CD8-positive, alpha-beta memory T cell (primary cell): Measurements from ENCODE around the gene FAM156B. TPM values are rescaled to one million over a fixed set of nuclear protein-coding genes. Genes with fewer than 3 reads are reported as not detected.
"Not testable (repeated sequence)": the region's sequence is repeated elsewhere in the genome, so short reads cannot be mapped to it uniquely, and the experiment has no call there.

ENCODE experiments used
- CTCF ChIA-PET: fragments of 350-600 bp; sonication (Branson Sonifier 250); formaldehyde crosslinking; loops from one replicate; lab custom pipeline; 2021; ENCODE audit warnings: antibody characterized with exemption; lab: Charles Lee
- POLR2A ChIA-PET: fragments of 350-600 bp; sonication (Branson Sonifier 250); formaldehyde crosslinking; loops from one replicate; lab custom pipeline; 2021; ENCODE audit warnings: antibody characterized with exemption; lab: Charles Lee
- DNase-seq, 5 donors: peaks; one replicate each; pipeline versions ENCODE4 v3.0.0 to v3.0.0-alpha.2; 2020 to 2022; ENCODE audit warnings: mixed read lengths in 1 of 5
- H3K27ac ChIP-seq: one replicate; pipeline ENCODE4 v1.7.0; 2013; ENCODE audit warnings: low read depth, mild to moderate bottlenecking, low read length, moderate library complexity
- H3K27me3 ChIP-seq: 2 replicates; pipeline ENCODE4 v1.7.0; 2013; ENCODE audit warnings: low read length, mild to moderate bottlenecking; ENCODE audit not compliant: insufficient read depth, poor library complexity, severe bottlenecking
- H3K36me3 ChIP-seq: 2 replicates; pipeline ENCODE4 v1.7.0; 2013; ENCODE audit warnings: mild to moderate bottlenecking, low read length, moderate library complexity; ENCODE audit not compliant: insufficient read depth
- H3K4me1 ChIP-seq: 2 replicates; pipeline ENCODE4 v1.7.0; 2013; ENCODE audit warnings: mild to moderate bottlenecking, low read length, moderate library complexity; ENCODE audit not compliant: insufficient read depth
- H3K4me3 ChIP-seq: 2 replicates; pipeline ENCODE4 v1.7.0; 2013; ENCODE audit warnings: mild to moderate bottlenecking, low read length
- H3K9me3 ChIP-seq: 2 replicates; pipeline ENCODE4 v1.7.0; 2013; ENCODE audit warnings: mild to moderate bottlenecking, low read length
- H3K27ac Mint-ChIP-seq, 8 donors: one replicate each; pipeline ENCODE4 v1.8.0; 2020 to 2021; ENCODE audit warnings: mixed read lengths in 8 of 8, mild to moderate bottlenecking in 6 of 8, inconsistent platforms in 3 of 8, moderate library complexity in 3 of 8
- H3K27me3 Mint-ChIP-seq, 2 donors: one replicate each; pipeline ENCODE4 v1.8.0; 2020 to 2021; ENCODE audit warnings: mixed read lengths in 2 of 2, mild to moderate bottlenecking in 1 of 2, moderate library complexity in 1 of 2
- H3K36me3 Mint-ChIP-seq, 3 donors: one replicate each; pipeline ENCODE4 v1.8.0; 2020 to 2021; ENCODE audit warnings: mixed read lengths in 3 of 3, inconsistent platforms in 1 of 3, mild to moderate bottlenecking in 1 of 3
- H3K4me1 Mint-ChIP-seq, 3 donors: one replicate each; pipeline ENCODE4 v1.8.0; 2020 to 2021; ENCODE audit warnings: mixed read lengths in 3 of 3, inconsistent platforms in 1 of 3, mild to moderate bottlenecking in 1 of 3
- H3K4me3 Mint-ChIP-seq, 7 donors: one replicate each; pipeline ENCODE4 v1.8.0; 2020 to 2021; ENCODE audit warnings: mixed read lengths in 7 of 7, mild to moderate bottlenecking in 6 of 7, moderate library complexity in 4 of 7, inconsistent platforms in 2 of 7
- H3K9me3 Mint-ChIP-seq, 5 donors: one replicate each; pipeline ENCODE4 v1.8.0; 2020 to 2022; ENCODE audit warnings: mixed read lengths in 5 of 5, mild to moderate bottlenecking in 3 of 5, moderate library complexity in 2 of 5, inconsistent platforms in 1 of 5
- polyA plus RNA-seq: library from polyadenylated mRNA; unstranded; fragments of 300-500 nt; fragmentation: Illumina TruSeq; gene quantifications from one replicate; pipeline ENCODE4 v1.2.3, GENCODE V29; 2021
- total RNA-seq, 2 experiments: library from RNA; stranded (reverse); gene quantifications; one replicate each; pipeline ENCODE4 v1.2.3, GENCODE V29; 2021

FAM156B gene
- total and polyA plus RNA-seq, 3 experiments from 2014 or later: 4.4 to 13.2 (median 11.6) TPM

DNA sequence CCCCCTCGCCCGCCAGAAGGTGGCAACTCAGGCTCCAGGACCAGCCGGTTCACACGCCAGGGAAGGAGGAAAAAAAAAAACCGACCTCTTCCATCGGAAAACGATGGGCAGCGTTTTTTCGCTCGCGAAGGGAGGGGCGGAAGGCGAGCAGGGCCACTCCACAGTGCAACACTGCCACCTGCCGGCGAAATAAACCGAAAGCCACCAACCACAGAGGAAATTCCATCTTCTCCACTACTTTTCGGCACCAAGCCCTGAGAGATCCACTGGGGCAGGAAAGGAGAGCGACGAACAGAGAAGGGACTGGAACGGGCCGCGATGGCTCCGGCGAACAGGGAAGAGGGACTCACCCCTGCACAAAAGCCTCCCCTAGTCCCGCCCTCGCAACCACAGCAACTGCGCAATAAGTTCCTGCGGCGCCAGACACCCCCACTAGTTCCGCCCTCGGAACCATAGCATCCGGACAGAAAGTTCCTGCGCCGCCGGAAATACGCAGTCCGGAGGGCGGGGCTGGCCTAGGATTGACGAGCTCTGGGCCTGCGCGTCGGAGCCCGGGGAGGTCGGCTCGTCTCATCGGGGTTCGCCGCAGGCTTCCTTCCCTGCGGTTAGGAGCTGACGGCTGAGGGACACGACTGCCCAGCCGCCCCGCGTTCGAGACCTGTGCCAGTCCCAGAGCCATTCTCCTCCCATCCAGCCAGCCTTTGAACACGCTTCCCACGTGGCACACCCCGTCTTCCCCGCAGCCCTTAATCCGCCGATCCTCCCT, 37.8 kb downstream of the FAM156B start:
- no peaks in the 10 kb centered on the region for H3K27me3 ChIP-seq
- H3K27ac ChIP-seq: peak overlapping the region; percentile 94
- H3K4me3 Mint-ChIP-seq: peak overlapping the region; percentile 89 to 99 (median 95)
- peak overlapping the region; percentile 93 for H3K4me3 ChIP-seq
- H3K4me1 Mint-ChIP-seq: peaks cover 13 to 20% (median 15%) of the 10 kb centered on the region in 3 donors
- CTCF ChIA-PET: interaction anchor here (0.8 kb wide), 1 partner anchor 15 kb away, joined by 3 read pairs; no protein-coding TSS in a partner anchor
- H3K36me3 ChIP-seq: no peaks in the 10 kb centered on the region
- peak; percentile 80 to 95 (median 94) for DNase-seq
- H3K9me3 Mint-ChIP-seq: peaks cover 0 to 7% (median 0%) of the 10 kb centered on the region in 5 donors
- H3K9me3 ChIP-seq: no peaks in the 10 kb centered on the region
- peak overlapping the region; percentile 96 to 100 (median 98) for H3K27ac Mint-ChIP-seq
- peaks cover 0 to 13% of the 10 kb centered on the region in 2 donors for H3K27me3 Mint-ChIP-seq
- POLR2A ChIA-PET: interaction anchor here (0.7 kb wide), 1 partner anchor 60 kb away, joined by 4 read pairs; no protein-coding TSS in a partner anchor
- peaks cover 6% of the 10 kb centered on the region for H3K4me1 ChIP-seq
- H3K36me3 Mint-ChIP-seq: peaks cover 0 to 10% (median 0%) of the 10 kb centered on the region in 3 donors

DNA sequence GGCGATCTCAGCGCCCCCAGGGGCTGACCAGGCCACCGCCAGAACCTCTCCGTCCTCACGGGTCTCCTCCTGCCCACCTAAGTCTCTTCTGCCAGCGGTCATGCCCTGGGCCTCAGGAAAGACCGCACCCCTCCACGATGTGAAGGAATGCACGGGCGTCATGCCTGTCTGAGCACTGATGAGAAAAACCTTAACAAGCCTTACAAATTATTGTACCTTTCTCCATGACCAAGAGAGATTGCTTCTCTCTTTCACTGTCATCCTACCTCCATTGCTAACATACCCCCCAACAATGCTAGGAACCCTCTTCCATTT, 38.3 kb downstream of the FAM156B start:
- CTCF ChIA-PET: interaction anchor here (0.8 kb wide), 1 partner anchor 15 kb away, joined by 3 read pairs; no protein-coding TSS in a partner anchor
- Mint-ChIP-seq H3K4me3 (peak overlapping the region; percentile 89 to 99 (median 95)), H3K27me3 (peaks cover 0 to 13% of the 10 kb centered on the region in 2 donors), H3K27ac (peak overlapping the region; percentile 96 to 100 (median 98)), H3K4me1 (peaks cover 13 to 20% (median 15%) of the 10 kb centered on the region in 3 donors)
- not testable (repeated sequence) for H3K36me3 Mint-ChIP-seq, H3K9me3 Mint-ChIP-seq, DNase-seq, H3K9me3 ChIP-seq, H3K27me3 ChIP-seq, H3K4me1 ChIP-seq, H3K36me3 ChIP-seq
- POLR2A ChIA-PET: interaction anchor here (0.7 kb wide), 1 partner anchor 60 kb away, joined by 4 read pairs; no protein-coding TSS in a partner anchor
- Histone ChIP-seq H3K27ac (peak overlapping the region; percentile 94), H3K4me3 (peak overlapping the region; percentile 93)

DNA sequence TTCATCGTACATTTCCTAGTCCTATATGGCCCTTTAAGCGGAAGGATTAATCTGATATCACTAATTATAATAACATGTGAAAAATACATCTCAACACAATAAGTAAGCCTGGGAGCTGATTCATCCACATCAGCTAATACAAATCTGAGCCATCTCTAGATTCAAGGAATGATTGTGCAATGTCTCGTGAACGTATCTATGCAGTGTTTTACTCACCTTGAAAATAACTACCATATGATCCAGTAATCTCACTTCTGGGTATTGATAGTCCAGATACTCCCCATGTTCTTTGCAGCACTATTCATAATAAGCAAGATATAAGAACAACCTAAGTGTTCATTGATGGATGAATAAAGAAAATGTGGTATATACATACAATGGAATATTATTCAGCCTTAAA, 43.6 kb downstream of the FAM156B start:
- DNase-seq, H3K9me3 ChIP-seq, H3K4me1 ChIP-seq, H3K4me1 Mint-ChIP-seq, H3K4me3 Mint-ChIP-seq, H3K36me3 ChIP-seq, POLR2A ChIA-PET, H3K36me3 Mint-ChIP-seq, H3K27ac Mint-ChIP-seq, H3K27me3 Mint-ChIP-seq, CTCF ChIA-PET, H3K4me3 ChIP-seq, H3K27me3 ChIP-seq, H3K9me3 Mint-ChIP-seq, H3K27ac ChIP-seq: not testable (repeated sequence)

DNA sequence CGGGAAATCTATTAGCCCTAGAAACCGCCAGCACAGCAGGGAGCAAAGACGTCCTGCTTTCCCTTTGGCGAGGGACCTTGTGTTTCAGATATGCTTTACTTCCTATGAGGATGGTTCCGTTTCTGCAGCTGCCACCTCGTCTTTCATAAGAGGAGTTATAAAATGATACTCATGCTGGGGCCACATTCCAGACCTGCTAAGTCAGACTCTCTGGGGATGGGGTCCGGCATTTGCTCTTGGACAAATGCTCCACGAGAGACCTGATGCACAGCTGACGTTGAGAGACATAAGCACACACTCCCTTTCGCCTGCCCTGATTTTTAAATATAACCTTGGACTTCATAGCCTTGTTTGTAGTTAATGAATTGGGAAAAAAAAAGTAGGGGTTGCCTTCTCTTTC, 44.6 kb downstream of the FAM156B start:
- CTCF ChIA-PET, H3K36me3 ChIP-seq, DNase-seq, H3K36me3 Mint-ChIP-seq, H3K4me3 ChIP-seq, H3K27me3 Mint-ChIP-seq, H3K9me3 Mint-ChIP-seq, H3K4me3 Mint-ChIP-seq, H3K27ac Mint-ChIP-seq, H3K27me3 ChIP-seq, H3K27ac ChIP-seq, H3K4me1 Mint-ChIP-seq, H3K4me1 ChIP-seq, H3K9me3 ChIP-seq, POLR2A ChIA-PET: not testable (repeated sequence)

DNA sequence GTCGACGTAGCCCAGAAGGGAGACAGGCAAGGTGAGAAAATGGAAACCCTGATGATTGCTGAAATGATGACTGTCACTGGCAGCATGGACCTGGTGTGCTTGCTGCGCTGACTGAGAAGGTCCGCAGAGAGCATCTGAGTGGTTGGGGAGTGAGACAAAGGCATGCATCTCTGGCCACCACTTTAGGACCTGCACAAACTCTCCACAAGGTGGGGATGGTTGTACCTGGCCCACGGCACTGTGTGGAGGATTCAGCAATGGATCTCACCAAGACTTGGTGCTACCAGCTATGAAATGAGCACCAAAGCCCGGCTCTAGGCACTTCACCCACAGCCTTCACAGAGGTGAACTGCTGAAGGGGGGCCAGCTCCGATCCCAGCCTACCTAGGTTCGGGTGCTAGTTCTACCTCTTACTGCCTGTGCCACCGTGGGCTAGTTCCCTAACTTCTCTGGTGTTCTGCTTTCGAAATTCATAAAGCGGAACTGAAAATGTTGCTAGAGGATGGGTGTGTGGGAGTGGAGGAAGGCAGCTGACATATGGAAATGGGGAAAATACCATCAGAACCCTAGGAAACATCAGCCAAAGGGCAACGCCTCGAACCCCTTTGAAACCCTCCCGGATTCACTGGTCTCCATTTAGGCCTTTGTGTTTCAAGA, 48.8 kb downstream of the FAM156B start:
- not testable (repeated sequence) for DNase-seq

DNA sequence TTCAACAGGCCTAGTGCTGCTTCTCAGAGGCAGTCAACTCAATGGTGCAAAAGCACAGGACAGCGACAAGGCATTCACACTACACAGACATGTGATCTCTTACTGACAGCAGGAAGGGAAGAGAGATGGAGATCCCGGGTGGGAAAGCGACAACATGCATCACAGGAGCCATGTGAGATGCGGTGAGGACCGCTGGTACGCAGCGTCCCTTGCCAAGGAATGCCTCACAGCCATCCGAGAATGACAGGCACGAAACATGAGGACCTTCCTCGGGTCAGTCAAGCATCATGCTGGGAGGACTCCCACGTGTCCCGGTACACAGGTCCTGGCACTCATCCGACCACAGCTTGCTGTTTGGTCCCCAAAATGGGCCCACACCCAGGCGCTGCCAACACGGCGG, 50.4 kb downstream of the FAM156B start:
- not testable (repeated sequence) for H3K36me3 Mint-ChIP-seq, H3K4me3 Mint-ChIP-seq

More for the DNA sequence above, 48.8 kb downstream of the FAM156B start:
- H3K36me3 ChIP-seq, H3K9me3 Mint-ChIP-seq, H3K27me3 Mint-ChIP-seq, H3K27me3 ChIP-seq, H3K4me1 ChIP-seq, H3K4me3 Mint-ChIP-seq, H3K4me1 Mint-ChIP-seq, H3K4me3 ChIP-seq, H3K27ac ChIP-seq, H3K27ac Mint-ChIP-seq, CTCF ChIA-PET, H3K36me3 Mint-ChIP-seq, POLR2A ChIA-PET, H3K9me3 ChIP-seq: not testable (repeated sequence)

DNA sequence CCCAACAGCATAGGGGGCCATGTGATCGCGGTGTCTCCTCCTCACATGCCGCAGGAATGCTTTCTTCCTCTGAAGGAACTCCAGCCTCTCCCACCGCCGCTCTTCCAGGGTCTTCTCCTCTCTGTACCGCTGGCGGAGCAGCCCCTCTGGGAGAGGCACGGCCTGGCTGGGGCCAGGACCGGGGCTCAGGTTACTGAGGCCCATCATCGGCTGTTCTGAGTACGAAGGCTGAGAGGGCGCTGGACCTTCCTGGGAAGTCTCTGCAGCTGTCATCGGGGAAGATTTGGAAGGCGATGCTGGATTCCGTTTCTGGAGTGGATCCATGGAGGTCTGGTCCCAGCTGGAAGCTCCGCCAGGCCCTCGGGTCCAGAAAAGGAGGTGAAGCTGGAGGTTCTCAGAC, 51.1 kb downstream of the FAM156B start:
- POLR2A ChIA-PET, H3K4me3 Mint-ChIP-seq, CTCF ChIA-PET, H3K27ac ChIP-seq, H3K4me1 ChIP-seq, H3K4me1 Mint-ChIP-seq, H3K36me3 ChIP-seq, H3K27me3 Mint-ChIP-seq, H3K27me3 ChIP-seq, H3K4me3 ChIP-seq, H3K9me3 ChIP-seq, H3K9me3 Mint-ChIP-seq, H3K36me3 Mint-ChIP-seq, DNase-seq, H3K27ac Mint-ChIP-seq: not testable (repeated sequence)

More for the DNA sequence above, 50.4 kb downstream of the FAM156B start:
- H3K27me3 Mint-ChIP-seq, H3K27me3 ChIP-seq, H3K9me3 Mint-ChIP-seq, H3K4me1 Mint-ChIP-seq, H3K4me1 ChIP-seq, H3K36me3 ChIP-seq, CTCF ChIA-PET, H3K9me3 ChIP-seq, DNase-seq, H3K27ac Mint-ChIP-seq, POLR2A ChIA-PET, H3K27ac ChIP-seq, H3K4me3 ChIP-seq: not testable (repeated sequence)

DNA sequence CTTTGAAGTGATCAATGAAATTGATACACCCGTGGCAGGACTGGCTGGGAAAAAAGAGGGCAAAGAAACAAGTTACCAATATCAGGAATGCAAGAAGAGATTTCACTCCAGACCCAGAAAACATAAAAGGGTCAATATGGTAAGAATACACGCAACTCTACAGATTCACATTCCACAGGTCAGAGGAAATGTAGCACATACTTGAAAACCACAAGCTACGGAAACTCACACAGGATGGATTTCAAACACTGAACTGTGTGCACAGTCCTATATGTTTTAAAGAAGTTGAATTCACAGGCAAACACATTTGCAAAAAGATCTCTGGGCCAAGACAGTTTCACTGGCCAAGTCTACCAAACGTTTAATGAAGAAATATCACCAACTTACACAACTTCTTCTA, 52.2 kb downstream of the FAM156B start:
- H3K36me3 ChIP-seq, CTCF ChIA-PET, H3K27ac Mint-ChIP-seq, H3K27me3 ChIP-seq, DNase-seq, H3K27ac ChIP-seq, H3K9me3 Mint-ChIP-seq, H3K4me3 Mint-ChIP-seq, H3K36me3 Mint-ChIP-seq, H3K4me3 ChIP-seq, H3K4me1 Mint-ChIP-seq, H3K9me3 ChIP-seq, H3K27me3 Mint-ChIP-seq, H3K4me1 ChIP-seq, POLR2A ChIA-PET: not testable (repeated sequence)
